Kidney (tissue), 14 donors: Measurements from ENCODE around the gene NMRAL1. TPM values are rescaled to one million over a fixed set of nuclear protein-coding genes. Genes with fewer than 3 reads are reported as not detected.

ENCODE experiments used
- DNase-seq, 5 donors: peaks; one replicate each; pipeline ENCODE4 v3.0.0-alpha.2; 2013 to 2020
- FAIRE-seq: peaks from 2 replicates; lab custom pipeline; 2012; peaks lifted over from hg19 to GRCh38; lab: Jason Lieb, UNC
- H3K27ac ChIP-seq, 2 donors: one replicate each; pipeline ENCODE4 v1.7.0; 2013; ENCODE audit warnings: low read depth in 2 of 2, low read length in 2 of 2, inconsistent platforms in 1 of 2
- H3K27me3 ChIP-seq: one replicate; pipeline ENCODE4 v1.7.1; 2013; ENCODE audit warnings: low read length, inconsistent platforms; ENCODE audit not compliant: control insufficient read depth, insufficient read depth
- H3K36me3 ChIP-seq, 3 donors: one replicate each; pipeline versions ENCODE4 v1.7.0 to v1.7.1; 2013; ENCODE audit warnings: low read length in 3 of 3, control low read depth in 1 of 3, inconsistent platforms in 1 of 3; ENCODE audit not compliant: insufficient read depth in 3 of 3, control insufficient read depth in 2 of 3
- H3K4me1 ChIP-seq, 3 donors: one replicate each; pipeline versions ENCODE4 v1.7.0 to v1.7.1; 2013; ENCODE audit warnings: low read length in 3 of 3, inconsistent platforms in 1 of 3, low read depth in 1 of 3; ENCODE audit not compliant: control insufficient read depth in 2 of 3, insufficient read depth in 2 of 3
- H3K4me3 ChIP-seq, 3 donors: one replicate each; pipeline versions ENCODE4 v1.7.0 to v1.8.1; 2013; ENCODE audit warnings: low read length in 3 of 3, control low read depth in 1 of 3, inconsistent platforms in 1 of 3
- H3K9ac ChIP-seq, 3 donors: one replicate each; pipeline versions ENCODE4 v1.7.0 to v1.7.1; 2013; ENCODE audit warnings: low read length in 3 of 3, control low read depth in 1 of 3, inconsistent platforms in 1 of 3
- H3K9me3 ChIP-seq, 3 donors: one replicate each; pipeline versions ENCODE4 v1.7.0 to v1.7.1; 2013; ENCODE audit warnings: low read length in 3 of 3, control low read depth in 1 of 3, inconsistent platforms in 1 of 3; ENCODE audit not compliant: control insufficient read depth in 2 of 3, insufficient read depth in 1 of 3
- intact Hi-C: fragments of 100-400 bp; cut with DNase I; formaldehyde crosslinking; loops from one replicate; pipeline ENCODE4 v1.11.1; 2022
- polyA plus RNA-seq: library from polyadenylated mRNA; stranded (reverse); fragments of 350-450 nt; fragmentation: Illumina TruSeq; extraction: RNeasy Lipid Tissue Mini Kit (QIAGEN cat#74804); gene quantifications from one replicate; pipeline ENCODE4 v1.2.3, GENCODE V29; 2014; ENCODE audit warnings: low read depth, low replicate concordance; ENCODE audit not compliant: insufficient read depth
- total RNA-seq: library from RNA; stranded (reverse); fragmentation: NEBNext Ultra II Directional; extraction: Animal tissue kit (Norgen Biotek cat#: 25700); gene quantifications from one replicate; pipeline ENCODE4 v1.2.1, GENCODE V29; 2021
- TF ChIP-seq, protein P1 (sequence below): IDR thresholded peaks from 3 replicates; pipeline ENCODE4 v1.5.1; 2012; ENCODE audit warnings: mild to moderate bottlenecking, moderate library complexity, borderline replicate concordance; ENCODE audit not compliant: insufficient read depth; ENCODE audit errors: extremely low read depth
- donor health status: control.
- donor health status: control.
- donor health status: control.
- donor health status: control.
- donor health status: control.
- donor health status: DM: yes; HTN: yes; CAD: no.
- donor health status: Normal renal cell carcinoma (clear cell type).

The NMRAL1 gene
- total and polyA plus RNA-seq, 2 donors from 2014 or later, result 54.9 to 94.1 TPM

- Histone ChIP-seq H3K27ac (no peak overlapping the region), H3K9ac (no peak overlapping the region), H3K27me3 (no peaks in the 10 kb centered on the region), H3K4me1 (no peaks in the 10 kb centered on the region), H3K9me3 (no peaks in the 10 kb centered on the region), H3K4me3 (no peak overlapping the region), H3K36me3 (peaks cover 2 to 35% (median 32%) of the 10 kb centered on the region in 3 donors)
- intact Hi-C loops, result no loop called here
- FAIRE-seq (no peak), DNase-seq (no peak)
- TF ChIP-seq, protein P1, sequence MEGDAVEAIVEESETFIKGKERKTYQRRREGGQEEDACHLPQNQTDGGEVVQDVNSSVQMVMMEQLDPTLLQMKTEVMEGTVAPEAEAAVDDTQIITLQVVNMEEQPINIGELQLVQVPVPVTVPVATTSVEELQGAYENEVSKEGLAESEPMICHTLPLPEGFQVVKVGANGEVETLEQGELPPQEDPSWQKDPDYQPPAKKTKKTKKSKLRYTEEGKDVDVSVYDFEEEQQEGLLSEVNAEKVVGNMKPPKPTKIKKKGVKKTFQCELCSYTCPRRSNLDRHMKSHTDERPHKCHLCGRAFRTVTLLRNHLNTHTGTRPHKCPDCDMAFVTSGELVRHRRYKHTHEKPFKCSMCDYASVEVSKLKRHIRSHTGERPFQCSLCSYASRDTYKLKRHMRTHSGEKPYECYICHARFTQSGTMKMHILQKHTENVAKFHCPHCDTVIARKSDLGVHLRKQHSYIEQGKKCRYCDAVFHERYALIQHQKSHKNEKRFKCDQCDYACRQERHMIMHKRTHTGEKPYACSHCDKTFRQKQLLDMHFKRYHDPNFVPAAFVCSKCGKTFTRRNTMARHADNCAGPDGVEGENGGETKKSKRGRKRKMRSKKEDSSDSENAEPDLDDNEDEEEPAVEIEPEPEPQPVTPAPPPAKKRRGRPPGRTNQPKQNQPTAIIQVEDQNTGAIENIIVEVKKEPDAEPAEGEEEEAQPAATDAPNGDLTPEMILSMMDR, result no peak
These were observed 21.8 kb downstream of the NMRAL1 start for GRCh38 chr16:4452674-4453073.

DNA sequence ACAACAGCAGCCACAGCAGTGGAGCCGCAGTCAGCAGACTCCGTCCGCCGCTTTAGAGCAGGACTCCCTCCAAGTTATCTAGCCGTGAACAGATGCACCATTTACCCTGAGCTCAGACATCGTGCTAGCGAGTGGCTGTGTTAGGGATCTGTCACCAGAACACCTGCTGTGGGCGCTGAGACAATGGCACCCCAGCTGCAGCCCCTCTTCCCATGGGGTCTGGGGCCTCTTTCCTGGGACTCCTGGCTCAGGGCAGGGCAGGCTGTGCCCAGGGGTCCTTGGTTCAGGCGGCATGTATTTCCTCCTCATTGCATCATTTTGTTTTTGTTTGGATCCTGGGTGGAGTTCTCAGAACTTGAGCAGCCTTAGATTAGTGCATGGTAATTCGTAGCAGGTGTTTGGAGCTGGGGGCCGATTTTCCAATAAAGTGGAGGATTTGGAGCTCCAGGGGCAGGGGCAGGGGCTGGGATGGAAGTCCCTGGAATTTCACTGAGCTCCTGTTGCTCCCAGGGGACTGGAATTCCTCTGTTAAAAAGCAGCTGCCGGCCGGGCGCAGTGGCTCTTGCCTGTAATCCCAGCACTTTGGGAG is 23.4 kb downstream of the NMRAL1 start:
- Histone ChIP-seq H3K27me3 (no peaks in the 10 kb centered on the region), H3K27ac (no peak overlapping the region), H3K36me3 (peaks cover 0 to 43% (median 40%) of the 10 kb centered on the region in 3 donors), H3K9me3 (no peaks in the 10 kb centered on the region), H3K9ac (no peak overlapping the region), H3K4me1 (no peaks in the 10 kb centered on the region), H3K4me3 (no peak overlapping the region)
- TF ChIP-seq, protein P1, result no peak
- no peak for FAIRE-seq
- intact Hi-C loops, result no loop called here
- DNase-seq, result no peak

GRCh38 chr16:4450430-4450829 is 24.0 kb downstream of the NMRAL1 start:
- H3K4me1 ChIP-seq, result no peaks in the 10 kb centered on the region
- no peak overlapping the region for H3K9ac ChIP-seq
- intact Hi-C loops, result no loop called here
- H3K4me3 ChIP-seq, result no peak overlapping the region
- no peak for FAIRE-seq
- no peak overlapping the region for H3K27ac ChIP-seq
- peaks cover 0 to 41% (median 40%) of the 10 kb centered on the region in 3 donors for H3K36me3 ChIP-seq
- DNase-seq, result no peak
- no peaks in the 10 kb centered on the region for H3K27me3 ChIP-seq
- TF ChIP-seq, protein P1, result no peak
- no peaks in the 10 kb centered on the region for H3K9me3 ChIP-seq

- Histone ChIP-seq H3K36me3 (peaks cover 12 to 61% (median 50%) of the 10 kb centered on the region in 3 donors), H3K4me1 (no peaks in the 10 kb centered on the region), H3K27ac (no peak overlapping the region), H3K4me3 (no peak overlapping the region), H3K9ac (no peak overlapping the region), H3K27me3 (no peaks in the 10 kb centered on the region), H3K9me3 (no peaks in the 10 kb centered on the region)
- TF ChIP-seq, protein P1, result no peak
- intact Hi-C loops, result no loop called here
- FAIRE-seq (no peak), DNase-seq (no peak)
These were observed 30.4 kb downstream of the NMRAL1 start for GRCh38 chr16:4443986-4444385.
